Measurements from ENCODE around the gene TRERF1.

The TRERF1 gene

DNA sequence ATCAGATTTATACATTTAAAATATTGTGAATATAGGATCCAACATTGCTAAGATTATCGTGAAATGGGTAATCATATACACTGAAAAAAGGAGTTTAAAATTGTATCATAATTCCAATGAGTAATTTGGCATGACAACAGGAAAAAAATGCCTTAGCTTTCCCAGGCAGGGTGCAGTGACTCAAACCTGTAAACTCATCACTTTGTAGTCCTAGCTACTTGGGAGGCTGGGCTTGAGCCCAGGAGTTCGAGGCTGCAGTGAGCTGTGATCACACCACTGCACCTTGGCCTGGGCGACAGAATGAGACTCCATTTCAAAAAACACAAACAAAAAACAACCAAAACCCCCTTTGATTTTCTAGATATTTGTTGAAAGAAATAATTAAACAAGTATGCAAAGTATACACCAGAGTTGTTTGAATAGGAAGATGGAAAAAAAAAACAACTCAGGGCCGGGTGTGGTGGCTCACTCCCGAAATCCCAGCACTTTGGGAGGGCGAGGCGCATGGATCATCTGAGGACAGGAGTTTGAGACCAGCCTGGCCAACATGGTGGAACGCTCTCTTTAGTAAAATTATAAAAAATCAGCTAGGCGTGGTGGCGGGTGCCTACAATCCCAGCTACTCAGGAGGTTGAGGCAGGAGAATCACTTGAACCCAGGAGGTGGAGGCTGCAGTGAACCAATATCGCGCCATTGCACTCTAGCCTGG lies 98.7 kb downstream of the TRERF1 start:
- Histone ChIP-seq H3K36me3 (ENCODE audit: insufficient read depth, low read length) (no peaks in the 10 kb centered on the region), H3K9me2 (ENCODE audit: low read depth, low read length) (no peaks in the 10 kb centered on the region), H3K27me3 (ENCODE audit: insufficient read depth, low read length) (0 out of 2 replicates have a peak, but pooled peaks cover 4% of the 10 kb centered on the region), H3K9ac (ENCODE audit: low read length) (no peak overlapping the region), H3K4me3 (ENCODE audit: low read depth, low read length, poor library complexity, severe bottlenecking) (no peak overlapping the region), H3F3A (ENCODE audit: insufficient read depth, low read length) (no peaks in the 10 kb centered on the region), H3K9me3 (ENCODE audit: low read length) (no peaks in the 10 kb centered on the region), H3K79me2 (ENCODE audit: insufficient read depth, low read length) (no peaks in the 10 kb centered on the region), H3K4me2 (ENCODE audit: low read length) (no peak overlapping the region), H2AFZ (ENCODE audit: low read length) (no peak overlapping the region), H3K27ac (ENCODE audit: low read depth, low read length, poor library complexity, severe bottlenecking) (no peak overlapping the region), H3K4me1 (ENCODE audit: insufficient read depth, low read length, severe bottlenecking) (no peaks in the 10 kb centered on the region), H4K20me1 (ENCODE audit: insufficient read depth, low read length) (no peaks in the 10 kb centered on the region)
- TF ChIP-seq, protein P1, sequence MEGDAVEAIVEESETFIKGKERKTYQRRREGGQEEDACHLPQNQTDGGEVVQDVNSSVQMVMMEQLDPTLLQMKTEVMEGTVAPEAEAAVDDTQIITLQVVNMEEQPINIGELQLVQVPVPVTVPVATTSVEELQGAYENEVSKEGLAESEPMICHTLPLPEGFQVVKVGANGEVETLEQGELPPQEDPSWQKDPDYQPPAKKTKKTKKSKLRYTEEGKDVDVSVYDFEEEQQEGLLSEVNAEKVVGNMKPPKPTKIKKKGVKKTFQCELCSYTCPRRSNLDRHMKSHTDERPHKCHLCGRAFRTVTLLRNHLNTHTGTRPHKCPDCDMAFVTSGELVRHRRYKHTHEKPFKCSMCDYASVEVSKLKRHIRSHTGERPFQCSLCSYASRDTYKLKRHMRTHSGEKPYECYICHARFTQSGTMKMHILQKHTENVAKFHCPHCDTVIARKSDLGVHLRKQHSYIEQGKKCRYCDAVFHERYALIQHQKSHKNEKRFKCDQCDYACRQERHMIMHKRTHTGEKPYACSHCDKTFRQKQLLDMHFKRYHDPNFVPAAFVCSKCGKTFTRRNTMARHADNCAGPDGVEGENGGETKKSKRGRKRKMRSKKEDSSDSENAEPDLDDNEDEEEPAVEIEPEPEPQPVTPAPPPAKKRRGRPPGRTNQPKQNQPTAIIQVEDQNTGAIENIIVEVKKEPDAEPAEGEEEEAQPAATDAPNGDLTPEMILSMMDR (IDR thresholded peaks at IDR 0.05; ENCODE audit: low read length), result no peak
- no peak for TF ChIP-seq EZH2 (IDR thresholded peaks at IDR 0.05; ENCODE audit: borderline replicate concordance, low read length)

DNA sequence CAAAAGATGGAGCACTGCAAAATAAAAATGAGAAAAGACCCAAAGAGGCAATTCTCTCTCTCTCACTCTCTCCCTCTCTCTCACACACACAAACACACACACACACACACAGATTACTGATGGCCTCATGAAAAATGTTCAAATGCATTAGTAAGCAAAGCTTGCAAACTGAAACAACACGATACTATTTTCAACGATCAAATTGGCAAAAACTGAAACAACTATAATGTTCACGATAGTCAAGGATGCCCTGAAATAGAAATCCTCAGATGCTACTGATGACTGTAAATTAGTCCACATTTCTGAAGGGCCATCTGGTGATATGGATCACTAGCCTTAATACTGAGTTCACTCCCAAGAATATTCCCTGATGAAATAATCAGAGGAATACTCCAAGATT lies 100.8 kb downstream of the TRERF1 start:
- no peak overlapping the region for H3K4me2 ChIP-seq (ENCODE audit: low read length)
- H3K4me3 ChIP-seq (ENCODE audit: low read depth, low read length, poor library complexity, severe bottlenecking), result no peak overlapping the region
- H3K27me3 ChIP-seq (ENCODE audit: insufficient read depth, low read length), result peaks cover 11% of the 10 kb centered on the region; the same call in 1 of the 2 replicates
- H3K9me2 ChIP-seq (ENCODE audit: low read depth, low read length), result no peaks in the 10 kb centered on the region
- no peaks in the 10 kb centered on the region for H3K4me1 ChIP-seq (ENCODE audit: insufficient read depth, low read length, severe bottlenecking)
- no peaks in the 10 kb centered on the region for H4K20me1 ChIP-seq (ENCODE audit: insufficient read depth, low read length)
- no peaks in the 10 kb centered on the region for H3K9me3 ChIP-seq (ENCODE audit: low read length)
- no peaks in the 10 kb centered on the region for H3F3A ChIP-seq (ENCODE audit: insufficient read depth, low read length)
- no peak overlapping the region for H3K9ac ChIP-seq (ENCODE audit: low read length)
- no peak overlapping the region for H3K27ac ChIP-seq (ENCODE audit: low read depth, low read length, poor library complexity, severe bottlenecking)
- no peaks in the 10 kb centered on the region for H3K79me2 ChIP-seq (ENCODE audit: insufficient read depth, low read length)
- no peak overlapping the region for H2AFZ ChIP-seq (ENCODE audit: low read length)
- H3K36me3 ChIP-seq (ENCODE audit: insufficient read depth, low read length), result no peaks in the 10 kb centered on the region
- TF ChIP-seq EZH2 (IDR thresholded peaks at IDR 0.05; ENCODE audit: borderline replicate concordance, low read length), result no peak
- TF ChIP-seq, protein P1 (IDR thresholded peaks at IDR 0.05; ENCODE audit: low read length), result no peak

DNA sequence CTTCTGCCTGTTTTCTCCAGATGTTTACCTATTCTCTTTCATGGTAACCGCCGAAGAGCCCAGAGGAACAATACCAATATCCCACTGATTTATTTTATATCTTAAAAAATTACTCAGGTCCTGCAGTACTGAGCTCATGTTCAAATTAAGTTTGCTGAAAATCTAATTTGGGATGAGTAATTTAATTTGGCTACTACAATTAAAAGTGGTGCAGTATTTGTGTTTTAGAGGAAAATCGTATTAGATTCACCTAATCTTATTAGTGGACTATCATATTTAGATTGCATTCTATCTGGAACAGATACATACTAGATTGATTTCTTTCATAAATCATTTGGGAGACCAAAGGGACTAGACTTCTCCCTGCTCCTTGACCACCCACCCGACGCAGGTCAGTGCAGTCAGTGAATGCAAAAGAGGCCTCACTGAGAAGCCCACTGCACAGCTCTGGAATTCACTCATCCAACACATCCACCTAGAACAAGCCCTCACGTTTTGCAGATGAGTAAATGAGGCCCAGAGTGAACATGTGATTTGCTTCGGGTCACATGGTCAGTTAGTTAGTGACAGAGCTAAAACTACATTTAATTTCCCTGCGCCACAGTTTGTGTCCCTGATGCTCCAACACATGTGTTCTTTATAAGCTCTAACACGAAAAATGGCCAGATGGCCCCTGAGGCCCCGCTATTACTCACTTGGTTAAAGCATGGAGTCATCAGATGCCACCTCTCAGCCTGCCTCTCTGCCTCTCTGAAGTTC lies 101.8 kb downstream of the TRERF1 start:
- Histone ChIP-seq H3K79me2 (ENCODE audit: insufficient read depth, low read length) (no peaks in the 10 kb centered on the region), H3K9ac (ENCODE audit: low read length) (no peak overlapping the region), H3K9me3 (ENCODE audit: low read length) (no peaks in the 10 kb centered on the region), H3K9me2 (ENCODE audit: low read depth, low read length) (no peaks in the 10 kb centered on the region), H3F3A (ENCODE audit: insufficient read depth, low read length) (no peaks in the 10 kb centered on the region), H2AFZ (ENCODE audit: low read length) (no peak overlapping the region), H3K27me3 (ENCODE audit: insufficient read depth, low read length) (peaks cover 11% of the 10 kb centered on the region; the same call in 1 of the 2 replicates), H3K36me3 (ENCODE audit: insufficient read depth, low read length) (no peaks in the 10 kb centered on the region), H3K4me2 (ENCODE audit: low read length) (no peak overlapping the region), H3K27ac (ENCODE audit: low read depth, low read length, poor library complexity, severe bottlenecking) (no peak overlapping the region), H3K4me1 (ENCODE audit: insufficient read depth, low read length, severe bottlenecking) (no peaks in the 10 kb centered on the region), H4K20me1 (ENCODE audit: insufficient read depth, low read length) (no peaks in the 10 kb centered on the region), H3K4me3 (ENCODE audit: low read depth, low read length, poor library complexity, severe bottlenecking) (no peak overlapping the region)
- no peak for TF ChIP-seq EZH2 (IDR thresholded peaks at IDR 0.05; ENCODE audit: borderline replicate concordance, low read length)
- TF ChIP-seq, protein P1 (IDR thresholded peaks at IDR 0.05; ENCODE audit: low read length), result no peak

Data from OCI-LY1 (cell line).